GM12878 (cell line): Measurements from ENCODE around the gene RPS3. TPM values are rescaled to one million over a fixed set of nuclear protein-coding genes. Genes with fewer than 3 reads are reported as not detected.

ENCODE experiments used
- ATAC-seq: fragments of 200-7000 bp; cut with Tn5 transposase; 3 replicates; pipeline ENCODE4 v1.9.1; 2020; ENCODE audit warnings: mild to moderate bottlenecking, moderate library complexity
- BruUV-seq: library from RNA; stranded (reverse); fragments of 400-500 nt; replicated peaks from 2 replicates; lab custom pipeline; 2021; lab: Mats Ljungman, UMichigan
- CTCF ChIA-PET: fragments of 300-600 bp; sonication (Branson Sonifier 250); formaldehyde crosslinking; extraction: SDS; loops from one replicate; lab custom pipeline; 2021; ENCODE audit warnings: inconsistent platforms; lab: Yijun Ruan, JAX
- POLR2A ChIA-PET: fragments of 350-600 bp; formaldehyde crosslinking; extraction: SDS; loops from one replicate; lab custom pipeline; 2021; ENCODE audit warnings: inconsistent platforms; lab: Charles Lee
- RAD21 ChIA-PET: fragments of 300-600 bp; sonication (Branson Sonifier 250); formaldehyde crosslinking; loops from one replicate; lab custom pipeline; 2023; ENCODE audit warnings: antibody characterized with exemption; ENCODE audit not compliant: unreplicated experiment; lab: Charles Lee
- SMC1A ChIA-PET: fragments of 300-600 bp; sonication (Branson Sonifier 250); formaldehyde crosslinking; loops from one replicate; lab custom pipeline; 2023; ENCODE audit not compliant: unreplicated experiment, uncharacterized antibody; lab: Charles Lee
- DNase-seq: peaks from one replicate; pipeline ENCODE4 v3.0.0-alpha.2; 2011; ENCODE audit warnings: low read depth, low spot score
- FAIRE-seq: peaks from 3 replicates; lab custom pipeline; 2011; peaks lifted over from hg19 to GRCh38; lab: Jason Lieb, UNC
- H2AFZ ChIP-seq: 2 replicates; pipeline ENCODE4 v1.6.0; 2011; ENCODE audit warnings: low read depth, low read length, control low read depth; ENCODE audit not compliant: control insufficient read depth
- H3K27ac ChIP-seq: 2 replicates; pipeline ENCODE4 v1.5.1; 2011; ENCODE audit warnings: control low read depth; ENCODE audit not compliant: control insufficient read depth, insufficient read depth
- H3K27me3 ChIP-seq, 2 experiments: replicated peaks in 1 of 2; 2 replicates each; pipeline versions ENCODE4 v1.6.0 to v1.6.1; 2011; ENCODE audit warnings: low read length in 1 of 2; ENCODE audit not compliant: control insufficient read depth in 2 of 2, insufficient read depth in 2 of 2
- H3K36me3 ChIP-seq, 2 experiments: 2 replicates each; pipeline ENCODE4 v1.5.1; 2011; ENCODE audit warnings: low read length in 1 of 2; ENCODE audit not compliant: control insufficient read depth in 2 of 2, insufficient read depth in 2 of 2
- H3K4me1 ChIP-seq: 2 replicates; pipeline ENCODE4 v1.6.1; 2011; ENCODE audit warnings: mild to moderate bottlenecking, low read length, moderate library complexity, mixed read lengths; ENCODE audit not compliant: control insufficient read depth, insufficient read depth
- H3K4me2 ChIP-seq: 2 replicates; pipeline ENCODE4 v1.6.0; 2011; ENCODE audit warnings: control low read depth; ENCODE audit not compliant: control insufficient read depth, insufficient read depth
- H3K4me3 ChIP-seq: fragments of 200-600 bp; sonication (generic); 2 replicates; pipeline ENCODE4 v1.5.1; 2016
- H3K79me2 ChIP-seq: 2 replicates; pipeline ENCODE4 v1.6.0; 2011; ENCODE audit warnings: low read length; ENCODE audit not compliant: control insufficient read depth, insufficient read depth
- H3K9ac ChIP-seq: 2 replicates; pipeline ENCODE4 v1.8.0; 2011; ENCODE audit warnings: low read length, control low read depth, mixed read lengths; ENCODE audit not compliant: control insufficient read depth, insufficient read depth
- H3K9me3 ChIP-seq: replicated peaks from 3 replicates; pipeline ENCODE4 v1.5.1; 2011; ENCODE audit warnings: mild to moderate bottlenecking, low read length; ENCODE audit not compliant: control insufficient read depth, insufficient read depth
- H4K20me1 ChIP-seq: 2 replicates; pipeline ENCODE4 v1.6.0; 2011; ENCODE audit not compliant: control insufficient read depth, insufficient read depth
- RAD51 ChIP-seq: fragments of 450-650 bp; IDR thresholded peaks from 2 replicates; pipeline ENCODE4 v1.6.1; 2016; ENCODE audit warnings: moderate library complexity, mild to moderate bottlenecking, inconsistent platforms
- ZBED1 ChIP-seq: IDR thresholded peaks from 2 replicates; pipeline ENCODE4 v1.6.1; 2016; ENCODE audit warnings: borderline replicate concordance
- whole genome bisulfite sequencing: methylation state at CpG from one replicate; pipeline ENCODE4 v1.1.6; 2016; ENCODE audit warnings: low lambda C conversion rate; ENCODE audit not compliant: insufficient replicate concordance, insufficient coverage; ENCODE audit errors: missing lambda C conversion rate; 5-methylcytosine and 5-hydroxymethylcytosine counted together
- in situ Hi-C: fragments of 300-500 bp; cut with MboI; formaldehyde crosslinking; loops from 9 replicates; pipeline ENCODE4 v1.14.3; 2018; ENCODE audit warnings: mixed read lengths
- intact Hi-C: fragments of 100-400 bp; cut with micrococcal nuclease; formaldehyde crosslinking; loops from one replicate; pipeline ENCODE4 v1.14.2; 2022; ENCODE audit not compliant: unreplicated experiment
- polyA plus RNA-seq, 11 experiments: library from polyadenylated mRNA; depleted of rRNA in 4 of 11; unstranded in 6 of 11; stranded (reverse) in 5 of 11; fragments of >200 nt; fragmentation: Nextera tagmentation in 4 of 11; fragmentation: Illumina TruSeq in 1 of 11; extraction: Ambion mirVana in 4 of 11; extraction: Trizol in 1 of 11; gene quantifications; 1 replicate in 1 of 11; 2 replicates in 10 of 11; pipeline versions ENCODE4 v1.2.1 to v1.2.3, GENCODE V29; 2011 to 2016; ENCODE audit warnings: inconsistent platforms in 2 of 11, missing spikeins in 2 of 11, low read depth in 1 of 11
- total RNA-seq, 4 experiments: library from RNA; depleted of rRNA in 3 of 4; stranded (reverse); fragments of >200 nt in 3 of 4; fragmentation: Illumina TruSeq in 1 of 4; extraction: Trizol in 1 of 4; gene quantifications; 2 replicates each; pipeline versions ENCODE4 v1.2.1 to v1.2.3, GENCODE V29; 2013 to 2021
- TF ChIP-seq, protein P1 (sequence below): fragments of 450-650 bp; IDR thresholded peaks from 2 replicates; pipeline ENCODE4 v1.6.1; 2018; ENCODE audit warnings: mild to moderate bottlenecking, low read depth, moderate library complexity; ENCODE audit not compliant: partially characterized antibody

The RPS3 gene
- total and polyA plus RNA-seq, 10 of the 15 experiments (the other 5 are each of a cell fraction or from before 2014, with no cell fraction given) = 2,127 to 9,556 (median 4,327) TPM

DNA sequence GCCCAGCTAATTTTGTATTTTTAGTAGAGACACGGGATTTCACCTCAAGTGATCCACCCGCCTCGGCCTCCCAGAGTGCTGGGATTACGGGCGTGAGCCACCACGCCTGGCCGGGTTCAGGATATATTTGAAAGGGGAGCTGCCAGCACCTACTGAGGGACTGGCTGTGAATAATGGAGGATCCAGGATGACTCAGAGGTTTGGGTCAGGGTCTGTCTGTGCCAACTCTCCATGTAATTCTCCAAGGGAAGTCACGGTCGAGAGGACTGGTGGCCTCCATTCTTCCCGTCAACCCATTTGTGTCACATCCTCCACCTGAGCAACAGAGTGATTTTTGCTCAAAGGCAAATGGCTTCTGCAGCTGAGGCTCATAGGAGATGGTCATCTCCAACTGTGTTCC is 44.3 kb upstream of the RPS3 start:
- DNase-seq (no peak), ATAC-seq (no peak)
- POLR2A ChIA-PET = interaction anchor here (0.5 kb wide), 1 partner anchor 92 kb away, joined by 5 read pairs; no protein-coding TSS in a partner anchor
- RAD21 ChIA-PET = interaction anchor here (0.5 to 0.6 kb wide), 2 partner anchors 26 to 882 kb away, joined by 3 to 4 read pairs; no protein-coding TSS in a partner anchor
- Histone ChIP-seq H4K20me1 (no peaks in the 10 kb centered on the region), H3K4me2 (no peak overlapping the region)
- TF ChIP-seq ZBED1 (no peak), RAD51 (no peak)
- TF ChIP-seq, protein P1, sequence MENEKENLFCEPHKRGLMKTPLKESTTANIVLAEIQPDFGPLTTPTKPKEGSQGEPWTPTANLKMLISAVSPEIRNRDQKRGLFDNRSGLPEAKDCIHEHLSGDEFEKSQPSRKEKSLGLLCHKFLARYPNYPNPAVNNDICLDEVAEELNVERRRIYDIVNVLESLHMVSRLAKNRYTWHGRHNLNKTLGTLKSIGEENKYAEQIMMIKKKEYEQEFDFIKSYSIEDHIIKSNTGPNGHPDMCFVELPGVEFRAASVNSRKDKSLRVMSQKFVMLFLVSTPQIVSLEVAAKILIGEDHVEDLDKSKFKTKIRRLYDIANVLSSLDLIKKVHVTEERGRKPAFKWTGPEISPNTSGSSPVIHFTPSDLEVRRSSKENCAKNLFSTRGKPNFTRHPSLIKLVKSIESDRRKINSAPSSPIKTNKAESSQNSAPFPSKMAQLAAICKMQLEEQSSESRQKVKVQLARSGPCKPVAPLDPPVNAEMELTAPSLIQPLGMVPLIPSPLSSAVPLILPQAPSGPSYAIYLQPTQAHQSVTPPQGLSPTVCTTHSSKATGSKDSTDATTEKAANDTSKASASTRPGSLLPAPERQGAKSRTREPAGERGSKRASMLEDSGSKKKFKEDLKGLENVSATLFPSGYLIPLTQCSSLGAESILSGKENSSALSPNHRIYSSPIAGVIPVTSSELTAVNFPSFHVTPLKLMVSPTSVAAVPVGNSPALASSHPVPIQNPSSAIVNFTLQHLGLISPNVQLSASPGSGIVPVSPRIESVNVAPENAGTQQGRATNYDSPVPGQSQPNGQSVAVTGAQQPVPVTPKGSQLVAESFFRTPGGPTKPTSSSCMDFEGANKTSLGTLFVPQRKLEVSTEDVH = no peak
- TF ChIP-seq, all 136 proteins: peak for 0
- no TSS peak for BruUV-seq
- 44% methylated on average over 10 of the region's 10 CpGs for WGBS
- Histone ChIP-seq H3K4me1 (peaks cover 8% of the 10 kb centered on the region; the same call in 1 of the 2 replicates), H3K4me3 (no peak overlapping the region), H3K27ac (no peak overlapping the region), H3K36me3 (no peaks in the 10 kb centered on the region), H3K79me2 (peaks cover 9% of the 10 kb centered on the region), H2AFZ (no peak overlapping the region), H3K9ac (no peak overlapping the region), H3K27me3 (peaks cover 0 to 4% of the 10 kb centered on the region in 2 experiments; a peak in 1 of 4 replicates), H3K9me3 (no peaks in the 10 kb centered on the region; the same call in 2 of the 3 replicates)
- intact Hi-C loops (no loop called here), in situ Hi-C loops (no loop called here)
- FAIRE-seq = no peak
- SMC1A ChIA-PET = no interaction called here
- CTCF ChIA-PET = interaction anchor here (0.6 to 4.4 kb wide), 2 partner anchors 75 to 150 kb away, joined by 3 to 23 read pairs; no protein-coding TSS in a partner anchor
